GM13976 (cell line): ENCODE results near the gene POU6F2.

Experiments
- DNase-seq: peaks from one replicate; pipeline ENCODE4 v3.0.0; 2012; ENCODE audit warnings: low spot score
- CTCF ChIP-seq: IDR thresholded peaks from 2 replicates; pipeline ENCODE4 v1.5.1; 2012; ENCODE audit warnings: borderline replicate concordance, mild to moderate bottlenecking; ENCODE audit not compliant: insufficient read depth; ENCODE audit errors: extremely low read depth, missing control alignments, control extremely low read depth
- in situ Hi-C: fragments of 300-500 bp; cut with MboI; formaldehyde crosslinking; loops from one replicate; pipeline ENCODE4 v1.12.0; 2022; ENCODE audit warnings: low sequenced_read_pairs, mixed read lengths, inconsistent platforms; ENCODE audit not compliant: unreplicated experiment

The POU6F2 gene

GRCh38 chr7:39493934-39494333 is 516.2 kb downstream of the POU6F2 start:
- no peak for DNase-seq
- no peak for TF ChIP-seq CTCF
- in situ Hi-C loops = no loop called here

GRCh38 chr7:39501358-39501757 is 523.6 kb downstream of the POU6F2 start:
- no peak for TF ChIP-seq CTCF
- in situ Hi-C loops = no loop called here
- DNase-seq = no peak

GRCh38 chr7:39504963-39505362 is 527.3 kb downstream of the POU6F2 start:
- no peak for DNase-seq
- no peak for TF ChIP-seq CTCF
- in situ Hi-C loops = no loop called here

GRCh38 chr7:39507866-39508551 is 530.3 kb downstream of the POU6F2 start:
- in situ Hi-C loops = no loop called here
- DNase-seq = no peak
- no peak for TF ChIP-seq CTCF

GRCh38 chr7:39509436-39509835 is 531.7 kb downstream of the POU6F2 start:
- TF ChIP-seq CTCF = no peak
- in situ Hi-C loops = no loop called here
- no peak for DNase-seq

- no peak for TF ChIP-seq CTCF
- no peak for DNase-seq
- in situ Hi-C loops = no loop called here
Observed at GRCh38 chr7:39509912-39510311, 532.2 kb downstream of the POU6F2 start.
